ENCODE data around the gene RPL13. TPM values are rescaled to one million over a fixed set of nuclear protein-coding genes. Genes with fewer than 3 reads are reported as not detected.
"Not testable (repeated sequence)": the region's sequence is repeated elsewhere in the genome, so short reads cannot be mapped to it uniquely, and the experiment has no call there.

The RPL13 gene
- total RNA-seq, 1 donor from 2014 or later = 4,195 TPM

DNA sequence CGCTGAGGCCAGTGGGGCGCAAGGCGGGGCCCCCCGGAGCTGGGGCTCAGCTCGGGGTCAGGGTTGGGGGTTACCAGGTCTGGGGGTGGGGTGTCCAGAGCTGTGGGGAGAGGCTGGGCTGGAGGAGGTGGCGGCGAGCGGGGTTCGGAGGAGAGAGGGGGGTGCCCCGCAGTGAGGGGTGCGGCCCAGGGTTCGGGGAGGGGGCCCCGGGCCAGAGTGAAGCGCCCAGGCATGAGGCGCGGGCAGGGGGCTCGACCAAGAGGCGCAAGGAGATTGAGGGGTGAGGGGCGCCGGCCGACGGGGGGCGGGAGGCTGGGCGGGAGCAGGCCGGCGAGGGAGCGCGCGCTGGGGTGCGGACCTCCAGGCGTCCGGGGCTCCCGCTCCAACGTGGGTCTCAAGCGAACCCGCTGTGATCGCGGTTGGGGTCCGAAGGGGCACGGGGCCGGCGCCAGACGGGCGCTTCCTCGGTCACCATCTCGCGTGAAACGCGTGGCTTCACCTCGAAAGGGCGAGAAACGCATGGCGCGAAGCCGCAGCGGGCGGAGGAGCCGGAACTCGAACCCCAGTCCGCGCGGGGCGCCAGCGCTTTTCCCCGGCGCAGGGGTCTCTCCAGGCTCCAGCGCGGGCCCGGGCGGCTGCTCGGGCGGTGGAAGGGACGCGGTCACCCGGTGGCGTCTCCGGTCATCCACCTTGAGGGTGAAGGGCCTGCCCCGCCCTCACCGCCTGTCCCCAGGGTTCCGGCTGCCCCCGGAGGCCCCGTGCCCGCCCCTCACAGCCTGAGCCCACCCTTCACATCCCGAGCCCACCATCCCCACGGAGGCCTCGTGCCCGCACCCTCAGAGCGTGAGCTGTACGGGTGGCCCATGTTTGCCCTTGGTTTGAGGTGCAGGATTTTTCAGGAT is 15.9 kb downstream of the RPL13 start:
- no peak for DNase-seq (ENCODE audit: low read depth)

DNA sequence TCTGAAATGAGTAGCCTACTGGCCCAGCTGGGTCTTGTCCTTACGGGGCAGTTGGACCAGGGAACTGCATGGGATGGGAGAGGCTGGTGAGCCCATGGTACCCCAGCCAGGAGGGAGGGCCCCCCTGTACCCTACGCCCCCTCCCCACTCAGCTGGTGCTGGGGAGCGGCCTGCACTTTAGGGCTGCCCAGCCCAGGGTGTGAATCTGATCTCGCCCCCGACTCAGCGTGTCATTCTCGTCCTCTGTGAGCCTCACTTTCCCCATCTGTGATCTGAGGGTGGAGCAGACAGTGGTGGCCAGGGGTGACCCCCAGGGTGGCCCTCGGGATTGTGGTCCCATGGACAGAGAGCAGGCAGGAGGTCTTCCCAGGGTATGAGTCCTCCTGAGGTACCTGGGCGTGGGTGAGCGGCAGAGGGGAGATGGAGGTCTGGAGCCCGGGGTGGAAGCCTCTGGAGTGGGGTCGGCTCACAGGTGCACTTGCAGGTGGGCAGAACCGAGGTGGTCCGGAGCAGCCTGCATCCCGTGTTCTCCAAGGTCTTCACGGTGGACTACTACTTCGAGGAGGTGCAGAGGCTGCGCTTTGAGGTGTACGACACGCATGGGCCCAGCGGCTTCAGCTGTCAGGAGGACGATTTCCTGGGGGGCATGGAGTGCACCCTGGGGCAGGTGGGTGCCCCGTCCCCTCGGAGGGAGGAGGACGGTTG is 16.7 kb downstream of the RPL13 start:
- no peak for DNase-seq (ENCODE audit: low read depth)

DNA sequence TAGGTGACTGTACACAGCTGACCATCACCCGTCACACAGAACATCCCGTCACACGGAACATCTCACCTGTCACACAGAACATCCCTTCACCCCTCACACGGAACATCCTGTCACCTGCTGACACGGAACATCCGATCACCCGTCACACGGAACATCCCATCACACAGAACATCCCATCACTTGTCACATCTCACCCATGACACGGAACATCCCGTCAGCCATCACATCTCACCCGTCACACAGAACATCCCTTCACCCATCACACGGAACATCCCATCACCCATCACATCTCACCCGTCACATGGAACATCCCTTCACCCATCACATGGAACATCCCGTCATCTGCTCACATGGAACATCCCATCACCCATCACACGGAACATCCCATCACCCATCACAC is 18.9 kb downstream of the RPL13 start:
- no peak for DNase-seq (ENCODE audit: low read depth)

DNA sequence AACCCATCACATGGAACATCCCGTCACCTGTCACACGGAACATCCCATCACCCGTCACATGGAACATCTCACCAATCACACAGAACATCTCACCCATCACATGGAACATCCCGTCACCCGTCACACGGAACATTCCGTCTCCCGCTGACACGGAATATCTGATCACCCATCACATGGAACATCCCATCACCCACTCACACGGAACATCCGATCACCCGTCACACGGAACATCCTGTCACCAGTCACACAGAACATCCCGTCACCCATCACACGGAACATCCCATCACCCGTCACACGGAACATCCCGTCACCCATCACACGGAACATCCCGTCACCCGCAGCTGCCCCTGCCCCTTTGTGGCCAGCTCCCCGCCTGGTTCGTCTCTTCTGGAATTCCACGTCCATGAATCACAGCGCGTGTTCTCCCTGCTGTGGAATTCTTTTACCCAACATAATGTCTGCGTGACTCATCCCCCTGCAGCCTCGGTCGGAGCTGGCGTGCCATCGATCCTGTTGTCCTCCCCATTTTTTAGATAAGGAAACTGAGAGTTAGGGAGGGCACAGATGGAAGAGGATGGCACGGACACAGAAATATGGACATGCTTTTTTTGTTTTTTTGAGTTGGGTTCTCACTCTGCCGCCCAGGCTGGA is 20.7 kb downstream of the RPL13 start:
- DNase-seq (ENCODE audit: low read depth) = peak; percentile 97

DNA sequence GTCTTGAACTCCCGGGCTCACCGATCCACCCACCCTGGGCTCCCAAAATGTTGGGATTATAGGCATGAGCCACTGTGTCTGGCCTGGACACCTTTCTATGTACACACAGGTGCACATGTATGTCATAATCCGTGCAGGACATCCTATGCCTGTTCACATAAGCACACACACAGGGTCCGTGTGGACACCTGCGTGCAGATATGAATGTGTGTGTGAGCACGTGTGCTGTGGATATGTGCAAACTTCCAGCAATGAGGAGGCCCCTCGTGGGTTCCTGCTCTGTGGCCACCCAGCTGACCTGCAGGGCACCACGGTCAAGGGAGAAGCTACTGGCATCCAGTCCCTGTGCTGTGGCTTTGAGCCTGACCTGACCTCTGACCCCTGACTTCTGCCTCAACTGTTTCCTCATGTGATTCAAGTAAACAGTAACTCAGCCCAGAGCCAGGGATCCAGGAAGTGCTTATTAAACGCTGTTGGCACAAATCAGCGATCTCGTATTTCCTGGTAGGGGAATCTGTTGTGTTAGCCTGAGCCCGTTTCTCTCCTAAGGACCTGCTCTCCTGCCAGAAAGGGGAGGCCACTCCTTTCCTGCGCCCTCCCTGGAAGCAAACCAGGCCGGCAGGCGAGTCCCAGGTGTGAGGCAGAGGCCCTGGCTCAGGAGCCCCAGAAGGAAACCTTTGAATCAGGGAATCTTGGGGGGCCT is 21.5 kb downstream of the RPL13 start:
- peak; percentile 24 for DNase-seq (ENCODE audit: low read depth)

DNA sequence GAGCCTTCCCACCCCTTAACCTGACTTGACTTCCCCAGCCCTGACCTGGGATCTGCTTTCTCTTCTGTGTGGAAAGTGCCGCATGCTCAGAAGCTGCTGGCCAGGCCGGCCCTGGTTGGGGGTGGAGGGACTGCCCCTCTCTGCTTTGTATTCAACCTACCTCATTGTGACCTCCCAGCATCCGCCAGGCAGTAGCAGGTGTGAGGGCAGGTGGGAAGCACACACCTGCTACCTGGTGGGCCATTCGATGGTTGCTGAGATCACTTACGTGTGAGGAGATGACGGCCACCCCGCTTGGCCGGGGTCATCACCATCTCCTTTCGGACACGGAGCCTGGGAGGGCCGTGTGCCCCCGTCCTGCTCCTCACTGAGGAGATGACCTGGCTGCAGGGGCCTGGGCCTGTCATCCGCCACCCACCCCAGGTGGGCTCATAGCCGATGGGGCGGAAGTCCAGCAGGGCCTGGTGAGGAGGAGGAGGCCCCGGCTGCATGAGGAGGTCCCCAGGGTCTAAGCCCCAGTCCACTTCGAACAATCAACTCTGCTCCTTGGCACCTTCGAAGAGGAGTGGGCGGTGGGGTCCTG is 22.2 kb downstream of the RPL13 start:
- no peak for DNase-seq (ENCODE audit: low read depth)

DNA sequence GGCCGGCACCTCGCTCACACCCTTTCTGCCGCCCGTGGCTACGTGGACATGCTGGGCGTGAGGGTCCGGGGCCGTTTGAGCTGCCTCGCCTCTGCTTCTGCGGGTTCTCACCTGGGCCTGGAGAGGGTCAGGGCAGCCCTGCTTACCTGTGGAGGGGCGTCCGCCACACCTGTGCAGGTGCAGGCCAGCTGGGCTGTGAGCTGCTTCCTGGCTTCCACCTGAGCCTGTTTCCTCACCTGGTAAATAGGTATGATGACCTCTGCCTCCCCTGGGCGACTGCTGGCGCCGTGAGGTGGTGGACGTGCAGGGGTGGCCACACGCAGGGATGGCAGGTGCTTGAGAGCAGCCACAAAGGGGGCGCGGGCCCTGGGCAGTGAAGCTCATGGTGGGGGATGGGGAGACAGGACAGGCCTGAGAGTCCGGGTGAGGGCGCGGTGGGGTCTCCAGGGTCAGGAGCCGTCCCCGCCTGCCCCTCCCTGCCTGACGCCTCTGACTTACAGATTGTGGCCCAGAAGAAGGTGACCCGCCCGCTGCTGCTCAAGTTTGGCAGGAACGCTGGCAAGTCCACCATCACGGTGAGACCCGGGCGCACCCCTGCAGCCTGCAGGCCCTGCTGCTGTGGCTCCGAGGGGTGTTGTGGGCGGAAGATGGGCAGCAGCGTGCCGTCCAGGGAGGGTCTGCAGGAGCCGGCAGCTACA is 22.9 kb downstream of the RPL13 start:
- DNase-seq (ENCODE audit: low read depth) = no peak

DNA sequence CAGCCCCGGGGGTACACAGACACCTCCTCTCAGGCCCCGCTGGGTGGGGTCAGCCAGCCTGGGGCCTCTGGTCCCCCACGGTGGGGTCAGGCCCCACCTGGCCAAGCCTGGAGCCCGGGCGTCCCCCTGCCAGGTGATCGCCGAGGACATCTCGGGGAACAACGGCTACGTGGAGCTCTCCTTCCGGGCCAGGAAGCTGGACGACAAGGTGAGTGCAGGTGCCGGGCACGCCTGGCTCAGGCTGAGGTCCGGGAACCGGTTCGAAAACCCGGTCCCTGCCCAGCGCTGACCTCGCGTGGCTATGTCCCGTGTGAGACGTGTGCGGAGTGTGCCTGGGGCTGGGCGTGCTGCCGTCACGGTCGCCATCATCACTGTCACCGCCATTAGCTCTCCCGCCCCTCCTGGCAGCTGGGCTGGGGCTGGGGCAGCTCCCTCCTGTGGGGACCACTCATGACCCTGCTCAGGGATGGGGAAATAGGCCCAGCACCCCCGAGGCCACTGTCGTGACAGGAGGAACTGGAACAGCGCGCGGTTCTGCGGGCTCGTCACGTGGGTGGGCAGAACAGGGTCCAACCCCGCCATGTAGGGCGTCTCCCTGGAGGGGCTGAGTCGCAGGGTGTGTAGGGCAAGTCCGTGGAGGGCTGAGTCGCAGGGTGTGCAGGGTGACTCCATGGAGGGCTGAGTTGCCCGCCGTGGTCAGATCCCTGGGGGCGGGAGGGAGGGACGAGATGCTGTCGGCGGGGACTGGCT is 23.6 kb downstream of the RPL13 start:
- DNase-seq (ENCODE audit: low read depth) = no peak

DNA sequence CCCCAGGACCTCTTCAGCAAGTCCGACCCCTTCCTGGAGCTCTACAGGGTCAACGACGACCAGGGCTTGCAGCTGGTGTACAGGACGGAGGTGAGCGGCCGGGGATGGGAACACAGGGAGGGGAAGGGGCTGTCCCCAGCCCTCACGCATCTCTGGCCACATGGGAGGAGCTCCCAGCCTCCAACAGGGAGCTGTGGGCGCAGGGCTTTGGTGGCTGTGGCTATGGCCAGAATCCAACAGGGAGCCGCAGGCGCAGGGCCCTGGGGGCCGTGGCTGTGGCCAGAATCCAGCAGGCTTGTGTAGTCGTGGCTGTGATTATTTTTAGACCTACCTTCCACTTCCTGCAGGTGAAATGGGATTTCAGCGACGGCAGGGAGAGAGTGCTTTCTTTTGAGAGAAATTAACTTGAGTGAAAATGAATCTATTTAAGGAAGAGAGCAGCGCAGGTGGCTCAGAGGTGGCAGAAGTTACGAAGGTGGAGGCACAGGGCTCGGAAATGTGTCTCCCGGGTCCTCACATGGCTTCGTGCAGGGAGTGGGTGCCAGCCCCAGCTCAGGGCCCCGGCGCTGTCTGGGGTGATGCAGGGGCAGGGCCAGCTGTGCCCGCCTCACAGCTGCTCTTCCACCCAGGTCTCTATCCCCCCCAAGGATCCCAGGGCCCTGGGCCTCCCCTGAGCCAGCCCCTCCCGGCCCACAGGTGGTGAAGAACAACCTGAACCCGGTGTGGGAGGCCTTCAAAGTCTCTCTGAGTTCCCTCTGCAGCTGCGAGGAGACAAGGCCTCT is 24.5 kb downstream of the RPL13 start:
- DNase-seq (ENCODE audit: low read depth) = peak; percentile 46

DNA sequence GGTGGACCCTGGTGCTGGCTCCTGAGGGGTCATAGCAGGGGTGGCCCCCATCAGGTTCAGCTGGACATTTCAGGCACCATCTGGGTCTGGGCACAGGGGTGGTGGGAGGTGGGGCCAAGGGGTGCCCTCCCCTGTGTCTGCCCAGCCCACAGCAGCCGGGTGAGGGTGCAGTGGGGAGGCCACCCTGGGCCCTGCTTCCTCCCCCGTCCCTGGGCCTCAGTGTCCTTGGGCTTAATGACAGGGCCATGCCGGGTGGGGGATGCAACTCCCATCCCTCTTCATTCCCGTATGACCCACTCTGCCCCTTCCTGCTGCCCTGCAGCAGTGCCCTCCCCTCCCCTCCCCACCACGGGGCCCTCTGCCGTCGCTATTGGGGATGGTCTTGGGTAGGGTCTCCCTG is 25.7 kb downstream of the RPL13 start:
- no peak for DNase-seq (ENCODE audit: low read depth)

DNA sequence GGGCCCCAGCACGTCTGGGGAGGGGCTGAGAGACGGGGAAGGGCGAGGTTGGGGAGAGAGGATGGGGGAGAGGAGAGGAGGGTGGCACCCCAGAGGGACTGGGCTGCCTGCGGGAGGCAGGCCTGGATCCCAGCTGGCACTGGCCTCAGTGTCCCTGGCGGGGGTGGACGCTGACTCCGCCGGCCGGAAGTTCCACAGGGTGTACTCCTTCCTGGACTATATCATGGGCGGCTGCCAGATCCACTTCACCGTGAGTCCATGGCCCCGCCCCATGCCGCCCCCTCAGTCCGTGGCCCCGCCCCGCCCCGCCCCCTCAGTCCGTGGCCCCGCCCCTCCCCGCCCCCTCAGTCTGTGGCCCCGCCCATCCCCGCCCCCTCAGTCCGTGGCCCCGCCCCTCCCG is 26.4 kb downstream of the RPL13 start:
- no peak for DNase-seq (ENCODE audit: low read depth)

DNA sequence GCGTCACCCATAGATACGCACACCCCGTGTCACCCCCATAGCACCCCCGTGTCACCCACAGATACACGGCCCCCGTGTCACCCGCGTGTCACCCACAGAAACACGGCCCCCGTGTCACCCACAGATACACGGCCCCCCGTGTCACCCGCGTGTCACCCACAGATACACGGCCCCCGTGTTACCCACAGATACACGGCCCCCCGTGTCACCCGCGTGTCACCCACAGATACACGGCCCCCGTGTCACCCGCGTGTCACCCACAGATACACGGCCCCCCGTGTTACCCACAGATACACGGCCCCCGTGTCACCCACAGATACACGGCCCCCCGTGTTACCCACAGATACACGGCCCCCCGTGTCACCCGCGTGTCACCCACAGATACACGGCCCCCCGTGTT is 27.2 kb downstream of the RPL13 start:
- not testable (repeated sequence) for DNase-seq (ENCODE audit: low read depth)

DNA sequence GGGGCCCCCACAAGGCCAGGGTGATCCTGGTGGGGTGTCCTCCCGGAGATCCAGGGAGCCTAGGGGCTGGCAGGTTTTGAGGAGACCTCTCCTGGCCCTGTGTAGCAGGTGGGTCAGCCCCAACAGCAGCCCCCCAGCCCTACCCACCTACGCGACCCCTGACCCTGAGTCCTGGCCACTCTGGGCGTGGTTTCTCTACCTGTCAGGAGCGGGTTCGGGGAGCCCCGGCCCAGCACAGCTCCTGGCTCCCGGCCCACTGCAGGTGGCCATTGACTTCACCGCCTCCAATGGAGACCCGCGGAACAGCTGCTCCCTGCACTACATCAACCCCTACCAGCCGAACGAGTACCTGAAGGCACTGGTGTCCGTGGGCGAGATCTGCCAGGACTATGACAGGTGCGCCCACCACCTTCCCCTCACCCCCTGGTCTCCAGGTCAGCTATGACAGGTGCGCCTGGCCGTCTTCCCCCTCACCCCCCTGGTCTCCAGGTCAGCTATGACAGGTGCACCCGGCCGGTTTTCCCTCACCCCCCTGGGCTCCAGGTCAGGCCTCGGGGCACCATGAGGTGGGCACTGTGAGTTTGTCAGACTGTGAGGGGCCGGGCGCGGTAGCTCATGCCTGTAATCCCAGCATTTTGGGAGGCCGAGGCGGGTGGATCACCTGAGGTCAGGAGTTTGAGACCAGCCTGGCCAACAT is 28.1 kb downstream of the RPL13 start:
- DNase-seq (ENCODE audit: low read depth) = no peak

DNA sequence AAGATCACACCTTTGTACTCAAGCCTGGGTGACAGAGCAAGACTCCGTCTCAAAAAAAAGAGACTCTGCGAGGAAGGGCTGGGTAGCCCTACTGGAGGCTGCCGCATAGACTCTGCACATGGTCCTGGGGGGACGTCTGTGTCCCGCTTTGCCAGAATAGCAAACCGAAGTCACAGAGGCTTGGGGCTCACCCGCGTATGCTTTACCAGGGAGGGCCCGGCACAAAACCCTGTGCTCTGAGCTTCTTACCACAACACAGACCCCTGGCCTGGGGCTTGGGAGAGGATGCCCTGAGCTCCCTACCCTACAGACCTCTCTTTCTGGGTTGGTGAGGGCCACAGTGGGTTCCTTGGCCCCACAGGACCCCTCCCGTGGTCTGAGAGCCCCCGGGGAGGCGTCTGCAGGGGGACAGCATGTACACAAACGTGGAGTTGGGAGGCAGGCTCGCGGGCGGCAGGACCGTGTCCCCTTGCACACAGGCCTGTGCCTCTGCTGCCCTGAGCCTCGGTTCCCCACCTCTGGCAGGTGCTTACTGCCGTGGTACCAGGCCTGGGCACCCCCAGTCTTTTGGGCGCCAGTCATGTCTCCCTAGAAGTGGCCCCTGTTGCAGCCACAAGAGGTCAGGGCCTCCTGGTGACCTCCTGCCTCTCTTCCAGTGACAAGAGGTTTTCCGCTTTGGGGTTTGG is 28.9 kb downstream of the RPL13 start:
- no peak for DNase-seq (ENCODE audit: low read depth)

DNA sequence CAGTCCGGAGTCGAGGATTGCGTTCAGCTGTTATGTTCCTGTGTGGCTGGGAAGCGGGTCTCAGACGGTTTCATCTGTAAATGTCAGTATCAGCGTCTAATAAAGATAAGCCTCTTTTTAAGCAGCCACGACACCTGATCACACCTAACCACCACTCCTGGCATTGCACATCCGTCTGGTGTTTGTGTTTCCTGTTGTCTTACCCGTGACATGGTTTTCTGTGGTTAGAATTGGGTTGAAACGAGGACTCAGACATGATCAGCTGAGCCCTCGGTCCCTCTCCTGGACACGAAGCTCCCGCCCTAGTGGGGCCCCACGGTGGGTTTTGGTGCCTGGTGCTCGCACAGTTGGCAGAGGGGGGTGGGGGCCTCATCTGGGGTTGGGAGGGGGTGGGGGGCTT is 33.4 kb downstream of the RPL13 start:
- no peak for DNase-seq (ENCODE audit: low read depth)

DNA sequence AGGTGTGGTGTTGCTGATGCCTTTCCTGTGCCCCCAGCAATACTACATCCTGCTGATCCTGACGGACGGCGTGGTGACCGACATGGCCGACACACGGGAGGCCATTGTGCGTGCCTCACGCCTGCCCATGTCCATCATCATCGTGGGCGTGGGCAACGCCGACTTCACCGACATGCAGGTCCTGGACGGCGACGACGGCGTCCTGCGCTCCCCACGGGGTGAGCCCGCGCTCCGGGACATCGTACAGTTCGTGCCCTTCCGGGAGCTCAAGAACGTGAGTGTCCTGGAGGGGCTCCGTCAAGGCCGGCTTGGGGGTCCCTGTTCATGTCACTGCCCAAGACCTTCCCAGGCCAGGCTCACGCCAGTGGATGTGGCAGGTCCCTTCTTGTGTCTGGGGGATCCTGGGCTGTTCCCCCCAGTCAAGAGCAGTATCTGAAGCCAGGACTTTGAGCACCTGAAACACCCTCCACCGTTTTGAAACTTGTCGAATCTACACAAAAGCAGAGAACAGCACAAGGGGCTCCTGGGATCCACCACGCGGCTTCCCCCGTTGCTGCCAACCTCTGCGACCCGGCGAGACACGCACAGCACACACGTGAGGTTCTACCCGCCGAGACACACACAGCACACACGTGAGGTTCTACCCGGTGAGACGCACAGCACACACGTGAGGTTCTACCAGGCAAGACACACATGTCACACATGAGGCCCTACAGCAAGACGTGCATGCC is 35.0 kb downstream of the RPL13 start:
- no peak for DNase-seq (ENCODE audit: low read depth)

DNA sequence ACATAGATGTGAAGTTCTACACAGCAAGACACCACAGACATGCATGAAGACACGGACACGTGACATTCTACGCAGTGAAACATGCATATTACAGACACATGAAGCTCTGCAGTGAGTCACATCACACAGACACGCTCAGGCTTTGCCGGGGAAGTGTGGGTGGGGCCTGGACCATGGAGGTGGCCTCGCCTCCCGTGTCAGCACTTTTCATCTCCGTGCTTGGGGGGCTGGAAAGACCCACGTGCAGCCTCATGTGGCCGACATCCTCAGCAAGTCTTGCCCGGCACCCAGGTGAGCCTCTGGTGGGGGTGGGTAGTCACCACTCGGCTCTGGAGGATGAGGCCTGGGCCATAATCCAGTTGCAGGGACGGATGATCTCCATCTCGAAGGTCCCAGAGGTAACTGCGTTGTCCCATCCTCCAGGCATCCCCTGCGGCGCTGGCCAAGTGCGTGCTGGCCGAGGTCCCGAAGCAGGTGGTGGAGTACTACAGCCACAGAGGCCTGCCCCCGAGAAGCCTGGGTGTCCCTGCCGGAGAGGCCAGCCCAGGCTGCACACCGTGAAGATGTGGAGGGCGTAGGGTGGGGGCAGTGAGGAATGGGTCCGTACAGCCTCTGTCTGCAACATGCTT is 35.7 kb downstream of the RPL13 start:
- DNase-seq (ENCODE audit: low read depth) = no peak

Data from myocyte (in vitro differentiated cells).